Measurements from ENCODE around the gene IRF3. TPM values are rescaled to one million over a fixed set of nuclear protein-coding genes. Genes with fewer than 3 reads are reported as not detected.

Gene IRF3
- total RNA-seq, 1 experiment from 2014 or later = 81.7 TPM

GRCh38 chr19:49639401-49640112 lies 26.1 kb downstream of the IRF3 start:
- Histone ChIP-seq H3K4me3 (ENCODE audit: low read depth, low read length, poor library complexity, severe bottlenecking) (peak overlapping the region; percentile 59), H3K27me3 (replicated peaks; ENCODE audit: insufficient read depth, low read depth, low read length, poor library complexity) (no peaks in the 10 kb centered on the region), H3K9me3 (ENCODE audit: low read depth, low read length, poor library complexity, severe bottlenecking) (no peaks in the 10 kb centered on the region), H3K4me1 (ENCODE audit: insufficient read depth, low read length, poor library complexity, severe bottlenecking) (peaks cover 40% of the 10 kb centered on the region), H3K27ac (ENCODE audit: low read depth, low read length, poor library complexity, severe bottlenecking) (peak overlapping the region; percentile 71), H3K36me3 (ENCODE audit: insufficient read depth, low read length, poor library complexity, severe bottlenecking) (peaks cover 3% of the 10 kb centered on the region)
- TF ChIP-seq EZH2 (IDR thresholded peaks at IDR 0.05; ENCODE audit: borderline replicate concordance, low read depth, low read length, poor library complexity, severe bottlenecking) = no peak
- no peak for TF ChIP-seq CTCF (conservative IDR thresholded peaks at IDR 0.05; ENCODE audit: low read depth, low read length)
- intact Hi-C loops (cut with micrococcal nuclease; ENCODE audit: unreplicated experiment) = loop anchor here (2.0 kb wide), 1 partner anchor 47 kb away; no protein-coding TSS in a partner anchor
- no TSS peak for BruUV-seq (replicated peaks)
- DNase-seq (ENCODE audit: low spot score) = peak; percentile 40
- POLR2A ChIA-PET (ENCODE audit: low non-redundant PET) = interaction anchor here (0.6 to 1.0 kb wide), 2 partner anchors 46 to 59 kb away, joined by 5 to 8 read pairs; partner anchors contain the start of gene NOSIP
- CTCF ChIA-PET = interaction anchor here (0.5 to 0.6 kb wide), 2 partner anchors 195 to 236 kb away, joined by 3 to 9 read pairs; no protein-coding TSS in a partner anchor

- ChIA-PET CTCF (interaction anchor here (0.7 kb wide), 1 partner anchor 45 kb away, joined by 3 read pairs; no protein-coding TSS in a partner anchor), POLR2A (ENCODE audit: low non-redundant PET) (no interaction called here)
- H3K27me3 ChIP-seq (replicated peaks; ENCODE audit: insufficient read depth, low read depth, low read length, poor library complexity) = no peaks in the 10 kb centered on the region
- peak overlapping the region; percentile 70 for H3K27ac ChIP-seq (ENCODE audit: low read depth, low read length, poor library complexity, severe bottlenecking)
- H3K36me3 ChIP-seq (ENCODE audit: insufficient read depth, low read length, poor library complexity, severe bottlenecking) = peaks cover 3% of the 10 kb centered on the region
- intact Hi-C loops (cut with micrococcal nuclease; ENCODE audit: unreplicated experiment) = no loop called here
- DNase-seq (ENCODE audit: low spot score) = peak; percentile 81
- peaks cover 34% of the 10 kb centered on the region for H3K4me1 ChIP-seq (ENCODE audit: insufficient read depth, low read length, poor library complexity, severe bottlenecking)
- no peaks in the 10 kb centered on the region for H3K9me3 ChIP-seq (ENCODE audit: low read depth, low read length, poor library complexity, severe bottlenecking)
- TF ChIP-seq EZH2 (IDR thresholded peaks at IDR 0.05; ENCODE audit: borderline replicate concordance, low read depth, low read length, poor library complexity, severe bottlenecking) (no peak), CTCF (conservative IDR thresholded peaks at IDR 0.05; ENCODE audit: low read depth, low read length) (no peak)
- no TSS peak for BruUV-seq (replicated peaks)
- H3K4me3 ChIP-seq (ENCODE audit: low read depth, low read length, poor library complexity, severe bottlenecking) = peak overlapping the region; percentile 30
Observed at GRCh38 chr19:49637821-49638738, 27.6 kb downstream of the IRF3 start.

GRCh38 chr19:49636233-49636932 lies 29.3 kb downstream of the IRF3 start:
- H3K4me3 ChIP-seq (ENCODE audit: low read depth, low read length, poor library complexity, severe bottlenecking) = no peak overlapping the region
- BruUV-seq (replicated peaks) = no TSS peak
- H3K4me1 ChIP-seq (ENCODE audit: insufficient read depth, low read length, poor library complexity, severe bottlenecking) = peaks cover 27% of the 10 kb centered on the region
- no peaks in the 10 kb centered on the region for H3K9me3 ChIP-seq (ENCODE audit: low read depth, low read length, poor library complexity, severe bottlenecking)
- peaks cover 3% of the 10 kb centered on the region for H3K36me3 ChIP-seq (ENCODE audit: insufficient read depth, low read length, poor library complexity, severe bottlenecking)
- DNase-seq (ENCODE audit: low spot score) = no peak
- POLR2A ChIA-PET (ENCODE audit: low non-redundant PET) = interaction anchor here (0.6 kb wide), 1 partner anchor 274 kb away, joined by 8 read pairs; the partner anchor contains the start of gene TEAD2
- no peak for TF ChIP-seq EZH2 (IDR thresholded peaks at IDR 0.05; ENCODE audit: borderline replicate concordance, low read depth, low read length, poor library complexity, severe bottlenecking)
- TF ChIP-seq CTCF (conservative IDR thresholded peaks at IDR 0.05; ENCODE audit: low read depth, low read length) = no peak
- no peaks in the 10 kb centered on the region for H3K27me3 ChIP-seq (replicated peaks; ENCODE audit: insufficient read depth, low read depth, low read length, poor library complexity)
- H3K27ac ChIP-seq (ENCODE audit: low read depth, low read length, poor library complexity, severe bottlenecking) = peak overlapping the region; percentile 59
- intact Hi-C loops (cut with micrococcal nuclease; ENCODE audit: unreplicated experiment) = no loop called here
- CTCF ChIA-PET = no interaction called here

All from A673 (cell line).